Left renal pelvis (tissue), 4 donors: ENCODE results near the gene ZG16. TPM values are rescaled to one million over a fixed set of nuclear protein-coding genes. Genes with fewer than 3 reads are reported as not detected.
A peak's percentile ranks its signal among the peaks of the same experiment; 100 is the strongest.

Source experiments
- DNase-seq, 4 donors: peaks; one replicate each; pipeline ENCODE4 v3.0.0-alpha.2; 2013; ENCODE audit warnings: low read depth in 4 of 4, low spot score in 3 of 4
- polyA plus RNA-seq, 4 donors: library from polyadenylated mRNA; unstranded; fragments of 120-200 nt; gene quantifications; one replicate each; pipeline ENCODE4 v1.2.1, GENCODE V29; 2013; ENCODE audit not compliant: insufficient read length in 4 of 4

ZG16 gene
- polyA plus RNA-seq, 4 donors = 0.05 TPM; not detected in 3

GRCh38 chr16:29807426-29808218 is 29.6 kb downstream of the ZG16 start:
- peak in 2 of 4 donors; percentile 76 to 82 for DNase-seq

GRCh38 chr16:29808219-29808900 is 30.3 kb downstream of the ZG16 start:
- DNase-seq = no peak

DNA sequence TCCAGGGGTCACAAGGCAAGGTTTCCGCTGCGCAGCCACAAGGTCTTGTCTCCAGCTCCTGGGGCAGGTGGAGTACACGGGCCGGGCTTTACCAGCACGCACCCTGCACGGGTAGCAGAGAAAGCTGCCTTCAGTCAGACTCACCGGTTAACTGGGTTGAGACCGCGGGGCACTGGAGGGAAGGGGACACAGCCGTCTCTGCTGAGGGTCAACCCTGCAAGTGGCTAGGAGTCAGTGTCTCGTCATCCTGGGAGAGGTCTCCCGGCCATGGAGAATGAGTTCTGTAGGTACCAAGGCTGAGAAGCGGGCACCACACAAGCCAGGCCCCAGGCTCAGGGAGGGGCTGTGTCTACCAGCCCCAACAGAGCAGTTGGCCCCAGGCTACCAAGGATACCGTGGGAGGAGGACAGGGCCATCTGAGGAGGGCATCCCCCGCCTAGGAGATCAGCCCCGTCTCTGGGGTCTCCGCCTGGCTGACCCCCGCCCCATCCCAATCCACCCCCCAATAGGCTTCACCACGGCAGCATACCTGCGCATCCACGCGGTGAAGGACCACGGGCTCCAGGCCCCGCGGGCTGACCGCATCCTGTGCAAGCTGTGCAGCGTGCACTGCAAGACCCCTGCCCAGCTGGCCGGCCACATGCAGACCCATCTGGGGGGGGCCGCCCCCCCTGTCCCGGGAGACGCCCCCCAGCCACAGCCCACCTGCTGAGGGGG is 31.1 kb downstream of the ZG16 start:
- DNase-seq = no peak

DNA sequence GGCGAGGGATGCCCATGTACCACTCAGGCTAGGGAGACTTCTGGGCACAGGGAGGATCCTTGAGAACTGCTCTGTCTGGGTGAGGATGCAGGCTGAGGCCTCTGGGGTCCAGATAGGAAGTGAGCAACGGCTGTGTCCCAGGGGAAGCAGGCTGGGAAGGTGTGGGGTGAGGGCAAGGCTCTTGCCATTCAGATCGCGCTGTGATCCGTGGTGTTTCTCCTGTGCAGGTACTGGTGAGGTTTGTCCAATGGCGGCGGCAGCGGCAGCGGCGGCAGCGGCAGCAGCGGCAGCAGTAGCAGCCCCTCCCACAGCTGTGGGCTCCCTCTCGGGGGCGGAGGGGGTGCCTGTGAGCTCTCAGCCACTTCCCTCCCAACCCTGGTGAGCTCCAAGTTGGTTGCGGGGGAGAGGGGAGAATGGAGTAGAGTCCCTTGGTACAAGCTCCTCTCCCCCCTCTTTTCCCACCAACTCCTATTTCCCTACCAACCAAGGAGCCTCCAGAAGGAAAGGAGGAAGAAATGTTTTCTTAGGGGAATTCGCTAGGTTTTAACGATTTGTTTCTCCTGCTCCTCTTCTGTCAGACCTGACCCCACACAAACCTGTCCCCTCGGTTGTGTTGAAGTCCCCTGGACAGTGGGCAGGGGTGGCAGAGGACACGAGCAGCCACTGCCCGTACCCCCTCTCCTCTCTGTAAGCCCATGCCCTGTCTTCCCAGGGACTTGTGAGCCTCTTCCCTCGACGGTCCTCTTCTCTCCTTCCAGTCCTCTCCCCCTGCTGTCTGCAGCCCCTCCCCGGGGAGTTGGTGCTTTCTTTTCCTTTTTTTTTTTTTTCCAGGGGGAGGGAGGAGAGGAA is 32.0 kb downstream of the ZG16 start:
- DNase-seq = no peak

- no peak for DNase-seq
Observed at GRCh38 chr16:29810699-29811169, 32.7 kb downstream of the ZG16 start.

- peak; percentile 86 to 89 (median 88) for DNase-seq
Observed at GRCh38 chr16:29811170-29811895, 33.3 kb downstream of the ZG16 start.

- no peak for DNase-seq
Observed at GRCh38 chr16:29811896-29812665, 34.0 kb downstream of the ZG16 start, which contains the start of gene PRRT2. Gene PRRT2 (plus strand): TSS chr16:29812193. CDS start chr16:29813055, 862 bp downstream.

GRCh38 chr16:29812754-29813643 is 34.9 kb downstream of the ZG16 start:
- DNase-seq = no peak

DNA sequence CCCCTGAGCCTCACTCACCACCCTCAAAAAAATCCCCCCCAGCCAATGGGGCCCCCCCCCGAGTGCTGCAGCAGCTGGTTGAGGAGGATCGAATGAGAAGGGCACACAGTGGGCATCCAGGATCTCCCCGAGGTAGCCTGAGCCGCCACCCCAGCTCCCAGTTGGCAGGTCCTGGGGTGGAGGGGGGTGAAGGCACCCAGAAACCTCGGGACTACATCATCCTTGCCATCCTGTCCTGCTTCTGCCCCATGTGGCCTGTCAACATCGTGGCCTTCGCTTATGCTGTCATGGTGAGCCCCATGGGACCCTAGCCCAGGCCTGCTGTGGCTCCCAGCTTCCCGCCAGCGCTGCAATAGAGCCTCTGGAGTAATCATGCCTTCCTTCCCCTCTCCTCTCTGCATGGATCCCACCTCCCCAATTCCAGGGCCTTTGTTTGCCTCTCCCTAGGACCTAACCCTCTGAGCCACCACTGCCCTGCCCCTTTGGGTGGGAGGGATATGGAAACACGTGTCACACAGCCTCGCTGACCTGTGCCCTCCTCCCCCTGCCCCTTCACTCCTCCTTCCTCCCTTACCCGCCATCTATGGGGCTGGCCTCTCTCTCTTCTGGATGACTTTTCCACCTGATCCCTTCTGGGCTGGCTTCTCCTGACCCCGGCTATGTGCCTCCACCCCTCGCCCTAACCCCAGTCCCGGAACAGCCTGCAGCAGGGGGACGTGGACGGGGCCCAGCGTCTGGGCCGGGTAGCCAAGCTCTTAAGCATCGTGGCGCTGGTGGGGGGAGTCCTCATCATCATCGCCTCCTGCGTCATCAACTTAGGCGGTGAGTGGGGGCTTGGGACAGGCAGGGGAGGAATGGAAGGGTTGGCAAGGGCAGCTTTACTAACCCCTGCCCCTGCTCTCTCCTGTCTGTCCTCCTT is 35.8 kb downstream of the ZG16 start:
- no peak for DNase-seq

DNA sequence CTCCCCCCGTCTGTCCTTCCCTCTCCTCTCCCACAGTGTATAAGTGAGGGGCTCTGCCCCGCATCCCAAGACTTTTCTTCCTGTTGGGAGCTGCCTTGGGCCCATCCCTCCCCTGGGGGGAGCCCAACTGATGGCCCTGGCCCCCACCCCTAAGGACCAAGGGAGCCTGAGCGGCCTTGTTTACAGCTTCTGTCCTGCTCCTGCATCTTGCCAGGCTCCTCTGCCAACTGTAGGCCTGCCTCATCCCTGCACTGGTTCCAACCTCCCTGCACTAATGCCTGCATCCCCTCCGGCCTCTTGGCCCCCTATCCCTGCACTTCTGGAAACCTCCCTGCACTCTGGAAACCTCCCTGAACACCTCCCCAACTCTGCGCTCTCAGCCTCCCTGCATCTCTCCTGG is 36.5 kb downstream of the ZG16 start:
- no peak for DNase-seq

DNA sequence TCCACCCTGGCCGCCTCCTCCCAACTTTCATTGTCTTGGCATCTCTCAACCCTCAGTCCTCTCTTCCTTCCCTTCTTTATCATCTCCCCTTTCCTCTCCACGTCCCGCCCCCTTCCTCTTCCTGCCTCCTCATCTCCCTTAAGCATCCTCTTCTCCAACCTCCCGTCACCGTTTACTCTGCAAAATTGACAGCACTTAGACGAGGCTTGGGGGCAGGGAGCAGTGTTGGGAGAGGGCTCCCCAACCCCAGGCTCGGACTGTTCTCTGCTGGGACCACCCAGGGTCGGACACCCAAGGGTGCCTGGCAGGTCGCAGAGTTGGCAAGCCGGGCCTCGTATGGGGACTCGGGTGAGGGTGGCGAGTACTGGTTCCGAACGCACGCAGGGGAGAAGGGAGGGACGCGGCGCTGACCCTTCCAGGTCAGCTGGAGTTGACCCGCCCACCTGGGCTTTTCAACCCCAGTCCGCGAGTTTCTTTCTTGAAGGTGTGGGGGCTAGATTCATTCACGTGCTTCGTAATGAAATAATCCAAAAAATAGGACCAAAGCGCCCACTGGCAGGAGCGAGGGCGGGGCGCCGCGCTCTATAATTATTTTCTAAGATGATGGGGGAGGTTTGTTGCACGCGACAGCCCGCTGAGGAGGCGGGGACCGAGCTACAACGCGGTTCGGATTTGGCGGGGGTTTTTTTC is 37.1 kb downstream of the ZG16 start:
- no peak for DNase-seq

- peak; percentile 97 to 98 (median 98) for DNase-seq
Observed at GRCh38 chr16:29815793-29816693, 38.0 kb downstream of the ZG16 start, which contains the start of gene PAGR1. Gene PAGR1 (plus strand): TSS chr16:29816152. CDS start chr16:29816526, 374 bp downstream.

DNA sequence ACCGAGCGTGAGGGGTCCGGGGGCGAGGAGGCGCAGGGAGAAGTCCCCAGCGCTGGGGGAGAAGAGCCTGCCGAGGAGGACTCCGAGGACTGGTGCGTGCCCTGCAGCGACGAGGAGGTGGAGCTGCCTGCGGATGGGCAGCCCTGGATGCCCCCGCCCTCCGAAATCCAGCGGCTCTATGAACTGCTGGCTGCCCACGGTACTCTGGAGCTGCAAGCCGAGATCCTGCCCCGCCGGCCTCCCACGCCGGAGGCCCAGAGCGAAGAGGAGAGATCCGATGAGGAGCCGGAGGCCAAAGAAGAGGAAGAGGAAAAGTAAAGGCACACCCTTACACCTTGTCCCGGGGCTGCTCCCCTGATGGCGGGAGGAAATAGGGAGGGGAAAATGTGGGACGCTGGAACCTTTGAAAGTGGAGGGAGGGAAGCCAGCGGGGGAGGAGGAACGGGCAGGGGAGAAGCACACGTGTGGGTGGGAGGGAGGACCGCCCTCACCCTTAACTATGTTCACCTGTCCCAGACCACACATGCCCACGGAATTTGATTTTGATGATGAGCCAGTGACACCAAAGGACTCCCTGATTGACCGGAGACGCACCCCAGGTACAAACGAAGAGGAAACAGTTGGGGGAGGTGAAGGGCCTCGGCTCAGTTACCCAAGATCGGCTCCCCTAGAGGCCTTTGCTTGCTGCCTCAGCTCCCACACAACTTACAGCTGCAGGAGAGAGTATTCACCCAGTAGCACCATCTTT is 38.8 kb downstream of the ZG16 start:
- no peak for DNase-seq

- no peak for DNase-seq
Observed at GRCh38 chr16:29818082-29818481, 40.0 kb downstream of the ZG16 start.
